Fibroblast of villous mesenchyme (primary cell): ENCODE data around the gene ADAMTS12. TPM values are rescaled to one million over a fixed set of nuclear protein-coding genes. Genes with fewer than 3 reads are reported as not detected.
"Not testable (repeated sequence)": the region's sequence is repeated elsewhere in the genome, so short reads cannot be mapped to it uniquely, and the experiment has no call there.

Experiments
- DNase-seq: peaks from one replicate; pipeline ENCODE4 v3.0.0-alpha.2; 2010; ENCODE audit warnings: low read depth
- H3K4me3 ChIP-seq: 2 replicates; pipeline ENCODE4 v1.5.1; 2011; ENCODE audit warnings: low read depth, mild to moderate bottlenecking, low read length
- CTCF ChIP-seq: IDR thresholded peaks from 2 replicates; pipeline ENCODE4 v1.5.1; 2012; ENCODE audit warnings: low read depth, mild to moderate bottlenecking, low read length; ENCODE audit not compliant: insufficient read depth
- total RNA-seq: library from RNA; depleted of rRNA; stranded (reverse); fragments of >200 nt; gene quantifications from 2 replicates; pipeline ENCODE4 v1.2.3, GENCODE V29; 2012

The ADAMTS12 gene
- total RNA-seq, 1 donor: 94.1 TPM

DNA sequence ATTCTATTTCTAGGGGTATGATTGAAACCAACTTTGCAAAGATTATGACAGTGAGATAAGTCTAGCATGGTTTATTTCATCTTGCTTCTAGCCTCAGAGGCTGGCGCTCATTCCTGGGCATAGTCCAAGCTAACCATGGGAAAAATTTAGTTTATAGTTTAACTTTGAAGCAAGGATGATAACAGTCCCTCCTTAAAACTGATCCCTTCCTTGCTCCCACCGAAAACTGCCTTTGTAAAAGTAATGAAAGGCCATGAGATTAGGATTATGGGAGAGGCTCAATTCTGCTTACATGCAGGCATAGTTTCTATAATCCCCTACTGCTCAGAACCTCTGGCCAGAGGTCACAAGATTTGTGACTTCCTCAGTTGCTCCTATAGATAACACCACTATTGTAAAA is 375.4 kb downstream of the ADAMTS12 start:
- DNase-seq: peak; percentile 28
- no peak for TF ChIP-seq CTCF
- no peak overlapping the region for H3K4me3 ChIP-seq

GRCh38 chr5:33515366-33515765 is 376.4 kb downstream of the ADAMTS12 start:
- H3K4me3 ChIP-seq, DNase-seq: not testable (repeated sequence)

GRCh38 chr5:33513462-33514185 is 378.2 kb downstream of the ADAMTS12 start:
- TF ChIP-seq CTCF: no peak
- no peak overlapping the region for H3K4me3 ChIP-seq
- no peak for DNase-seq

DNA sequence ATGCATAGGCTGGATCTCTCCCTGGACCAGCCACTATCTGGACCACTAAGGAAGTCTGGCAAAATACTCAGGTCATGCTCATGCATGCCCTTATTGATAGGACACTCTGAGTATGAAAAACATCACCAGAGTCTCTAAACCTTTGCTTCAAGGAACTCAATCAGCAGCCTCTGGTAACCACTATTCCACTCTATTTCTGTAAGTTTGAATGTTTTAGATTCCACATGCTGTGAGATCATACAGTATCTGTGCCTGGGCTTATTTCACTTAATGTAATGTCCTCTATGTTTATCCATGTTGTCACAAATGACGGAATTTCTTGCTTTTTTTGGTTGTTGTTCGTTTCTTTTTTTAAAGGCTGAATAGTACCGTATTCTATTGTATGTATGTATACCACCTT is 382.8 kb downstream of the ADAMTS12 start:
- no peak for DNase-seq
- H3K4me3 ChIP-seq: no peak overlapping the region
- TF ChIP-seq CTCF: no peak

DNA sequence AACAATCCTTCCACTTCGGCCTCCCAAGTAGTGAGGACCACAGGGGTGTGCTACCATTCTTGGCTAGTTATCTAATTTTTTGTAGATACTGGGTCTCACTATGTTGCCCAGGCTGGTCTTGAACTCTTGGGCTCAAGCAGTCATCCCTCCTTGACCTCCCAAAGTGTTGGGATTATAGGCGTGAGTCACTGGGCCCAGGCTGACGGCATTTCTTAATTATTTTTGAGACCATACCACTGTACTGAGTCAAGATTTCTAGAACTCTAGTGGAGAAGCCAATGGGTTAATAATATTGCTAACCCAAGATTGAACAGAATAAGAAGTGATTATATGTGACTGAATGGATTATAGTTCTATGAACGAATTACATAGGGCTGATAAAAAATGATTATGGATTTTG is 384.4 kb downstream of the ADAMTS12 start:
- DNase-seq: no peak

GRCh38 chr5:33504570-33504969 is 387.2 kb downstream of the ADAMTS12 start:
- H3K4me3 ChIP-seq: no peak overlapping the region
- no peak for DNase-seq
- no peak for TF ChIP-seq CTCF

More for the DNA sequence above, 384.4 kb downstream of the ADAMTS12 start:
- no peak for TF ChIP-seq CTCF
- H3K4me3 ChIP-seq: no peak overlapping the region

- no peak for TF ChIP-seq CTCF
- no peak overlapping the region for H3K4me3 ChIP-seq
- DNase-seq: no peak
These were observed 389.9 kb downstream of the ADAMTS12 start for GRCh38 chr5:33501899-33502298.
